ENCODE results near the gene OR6C6.

DNA sequence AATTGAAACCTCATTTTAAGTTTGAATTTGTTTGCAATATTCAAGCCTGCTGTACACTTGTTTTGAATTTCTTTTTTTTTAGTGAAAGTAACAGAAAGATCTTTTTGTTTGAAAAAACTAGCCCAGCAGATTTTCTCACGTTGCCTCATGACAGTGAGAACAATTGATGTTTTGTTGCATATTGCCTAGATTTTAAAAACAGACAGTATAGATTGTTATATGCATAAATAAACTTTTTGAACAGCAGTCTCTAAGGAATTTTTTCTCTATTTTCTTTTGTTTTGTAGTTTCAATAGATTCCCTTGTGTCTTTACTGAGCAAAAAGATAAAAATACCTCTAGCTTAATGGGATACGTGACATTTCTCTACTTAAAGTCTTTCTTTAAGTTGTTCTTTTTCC, 15.4 kb downstream of the OR6C6 start:
- TF ChIP-seq EZH2 (IDR thresholded peaks at IDR 0.05; ENCODE audit: insufficient read depth, poor library complexity, severe bottlenecking) = no peak
- TF ChIP-seq EZH2phosphoT487 (IDR thresholded peaks at IDR 0.05; ENCODE audit: insufficient read depth, low read depth) = no peak
